ENCODE data around the gene FGF11.

DNA sequence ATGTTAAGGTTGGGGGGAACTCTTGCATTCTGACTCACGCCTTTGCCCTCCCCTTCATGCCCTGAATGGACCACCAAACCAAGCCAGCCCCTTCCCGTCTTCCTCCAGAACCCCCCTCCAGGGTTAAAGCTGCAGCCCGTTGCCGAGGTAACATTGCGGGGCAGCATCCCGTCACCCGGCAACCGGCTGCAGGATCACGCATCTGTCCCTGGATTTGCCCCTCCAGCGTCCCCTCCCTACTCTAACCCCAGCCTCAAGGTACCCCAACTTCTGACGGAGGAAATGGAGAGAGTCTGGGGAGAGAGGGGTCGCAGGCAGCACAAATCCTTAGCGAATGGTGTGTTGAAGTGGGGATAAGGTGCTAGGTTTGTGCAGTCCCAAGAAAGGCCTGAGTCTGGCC, 32.2 kb upstream of the FGF11 start:
- TF ChIP-seq POLR2A (IDR thresholded peaks at IDR 0.05): no peak
- TF ChIP-seq, protein P1, sequence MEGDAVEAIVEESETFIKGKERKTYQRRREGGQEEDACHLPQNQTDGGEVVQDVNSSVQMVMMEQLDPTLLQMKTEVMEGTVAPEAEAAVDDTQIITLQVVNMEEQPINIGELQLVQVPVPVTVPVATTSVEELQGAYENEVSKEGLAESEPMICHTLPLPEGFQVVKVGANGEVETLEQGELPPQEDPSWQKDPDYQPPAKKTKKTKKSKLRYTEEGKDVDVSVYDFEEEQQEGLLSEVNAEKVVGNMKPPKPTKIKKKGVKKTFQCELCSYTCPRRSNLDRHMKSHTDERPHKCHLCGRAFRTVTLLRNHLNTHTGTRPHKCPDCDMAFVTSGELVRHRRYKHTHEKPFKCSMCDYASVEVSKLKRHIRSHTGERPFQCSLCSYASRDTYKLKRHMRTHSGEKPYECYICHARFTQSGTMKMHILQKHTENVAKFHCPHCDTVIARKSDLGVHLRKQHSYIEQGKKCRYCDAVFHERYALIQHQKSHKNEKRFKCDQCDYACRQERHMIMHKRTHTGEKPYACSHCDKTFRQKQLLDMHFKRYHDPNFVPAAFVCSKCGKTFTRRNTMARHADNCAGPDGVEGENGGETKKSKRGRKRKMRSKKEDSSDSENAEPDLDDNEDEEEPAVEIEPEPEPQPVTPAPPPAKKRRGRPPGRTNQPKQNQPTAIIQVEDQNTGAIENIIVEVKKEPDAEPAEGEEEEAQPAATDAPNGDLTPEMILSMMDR (IDR thresholded peaks at IDR 0.05 in 4 of 5, conservative IDR thresholded peaks at IDR 0.05 in 1 of 5): no peak

Data from gastrocnemius medialis (tissue), 4 donors.